ENCODE measurements around the gene PITX3.
A peak's percentile ranks its signal among the peaks of the same experiment; 100 is the strongest.

The PITX3 gene

DNA sequence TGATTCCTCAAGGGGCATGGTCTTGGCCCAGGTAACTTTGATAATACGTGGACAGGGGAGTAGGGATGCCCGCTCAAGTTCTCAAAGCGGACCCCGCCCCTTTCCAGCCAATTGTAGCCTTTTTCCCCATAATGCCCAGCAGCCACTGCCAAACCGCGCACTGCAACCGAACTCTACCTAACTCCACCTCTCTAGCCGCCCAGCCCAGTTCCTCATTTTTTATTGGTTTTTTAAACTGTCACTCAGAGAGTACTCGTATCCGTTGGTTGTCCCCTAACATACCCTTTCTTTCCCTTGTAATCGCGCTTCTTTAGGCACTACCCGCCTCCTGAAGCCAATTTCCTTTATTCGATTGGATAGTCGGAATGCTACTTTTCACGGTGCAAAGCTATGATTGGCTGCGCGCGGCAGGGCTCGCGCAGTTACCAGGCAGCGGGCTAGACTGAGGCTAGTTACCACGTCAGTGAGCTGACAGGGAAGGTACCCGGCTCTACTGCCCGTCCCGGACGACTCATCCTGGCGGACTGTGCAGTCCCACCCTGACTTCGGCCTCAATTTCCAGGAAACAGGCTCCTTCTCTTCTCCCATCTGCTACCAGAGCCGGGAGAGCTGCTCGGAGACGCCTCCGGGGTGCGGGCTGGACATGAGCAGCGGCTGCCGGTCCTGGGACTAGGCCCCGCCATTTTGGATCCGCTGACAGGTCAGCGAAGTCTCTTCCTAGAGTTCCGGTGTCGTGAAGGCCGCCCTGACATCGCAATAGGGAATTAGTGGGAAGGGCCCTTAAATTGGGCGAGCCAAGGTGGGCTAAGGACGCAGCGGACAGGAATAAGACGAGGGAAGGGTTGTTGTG is 4.0 kb upstream of the PITX3 start, which contains the start of gene GBF1:
GBF1 (plus strand) TSS at position 451 of the 850 bp plus-strand sequence. CDS start 13,407 bp downstream, outside the sequence.
- peak within 1 kb of the TSS; percentile 99 for H3K4me3 ChIP-seq (ENCODE audit: low read depth, low read length)
- TF ChIP-seq, protein P1, sequence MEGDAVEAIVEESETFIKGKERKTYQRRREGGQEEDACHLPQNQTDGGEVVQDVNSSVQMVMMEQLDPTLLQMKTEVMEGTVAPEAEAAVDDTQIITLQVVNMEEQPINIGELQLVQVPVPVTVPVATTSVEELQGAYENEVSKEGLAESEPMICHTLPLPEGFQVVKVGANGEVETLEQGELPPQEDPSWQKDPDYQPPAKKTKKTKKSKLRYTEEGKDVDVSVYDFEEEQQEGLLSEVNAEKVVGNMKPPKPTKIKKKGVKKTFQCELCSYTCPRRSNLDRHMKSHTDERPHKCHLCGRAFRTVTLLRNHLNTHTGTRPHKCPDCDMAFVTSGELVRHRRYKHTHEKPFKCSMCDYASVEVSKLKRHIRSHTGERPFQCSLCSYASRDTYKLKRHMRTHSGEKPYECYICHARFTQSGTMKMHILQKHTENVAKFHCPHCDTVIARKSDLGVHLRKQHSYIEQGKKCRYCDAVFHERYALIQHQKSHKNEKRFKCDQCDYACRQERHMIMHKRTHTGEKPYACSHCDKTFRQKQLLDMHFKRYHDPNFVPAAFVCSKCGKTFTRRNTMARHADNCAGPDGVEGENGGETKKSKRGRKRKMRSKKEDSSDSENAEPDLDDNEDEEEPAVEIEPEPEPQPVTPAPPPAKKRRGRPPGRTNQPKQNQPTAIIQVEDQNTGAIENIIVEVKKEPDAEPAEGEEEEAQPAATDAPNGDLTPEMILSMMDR (IDR thresholded peaks at IDR 0.05; ENCODE audit: low read depth, low read length, missing control alignments) = no peak
- DNase-seq (ENCODE audit: low read depth) = peak; percentile 100

- DNase-seq (ENCODE audit: low read depth) = no peak
- TF ChIP-seq, protein P1 (IDR thresholded peaks at IDR 0.05; ENCODE audit: low read depth, low read length, missing control alignments) = no peak
- H3K4me3 ChIP-seq (ENCODE audit: low read depth, low read length) = no peak overlapping the region
Observed at GRCh38 chr10:102243309-102243708, 2.0 kb upstream of the PITX3 start.

GRCh38 chr10:102242118-102242485 is 790 bp upstream of the PITX3 start:
- TF ChIP-seq, protein P1 (IDR thresholded peaks at IDR 0.05; ENCODE audit: low read depth, low read length, missing control alignments) = no peak

GRCh38 chr10:102241032-102241443 is 274 bp downstream of the PITX3 start:
- DNase-seq (ENCODE audit: low read depth) = no peak
- H3K4me3 ChIP-seq (ENCODE audit: low read depth, low read length) = peak overlapping the region; percentile 46
- TF ChIP-seq, protein P1 (IDR thresholded peaks at IDR 0.05; ENCODE audit: low read depth, low read length, missing control alignments) = no peak

More at GRCh38 chr10:102242118-102242485, 790 bp upstream of the PITX3 start:
- DNase-seq (ENCODE audit: low read depth) = no peak
- peak overlapping the region; percentile 46 for H3K4me3 ChIP-seq (ENCODE audit: low read depth, low read length)

- DNase-seq (ENCODE audit: low read depth) = no peak
- TF ChIP-seq, protein P1 (IDR thresholded peaks at IDR 0.05; ENCODE audit: low read depth, low read length, missing control alignments) = no peak
Observed at GRCh38 chr10:102240467-102241031, 763 bp downstream of the PITX3 start.

GRCh38 chr10:102237711-102238252 is 3.5 kb downstream of the PITX3 start:
- no peak for DNase-seq (ENCODE audit: low read depth)
- no peak overlapping the region for H3K4me3 ChIP-seq (ENCODE audit: low read depth, low read length)
- TF ChIP-seq, protein P1 (IDR thresholded peaks at IDR 0.05; ENCODE audit: low read depth, low read length, missing control alignments) = no peak

More at GRCh38 chr10:102240467-102241031, 763 bp downstream of the PITX3 start:
- no peak overlapping the region for H3K4me3 ChIP-seq (ENCODE audit: low read depth, low read length)

All from GM12864 (cell line).